GM12875 (cell line): ENCODE results near the gene KATNBL1.
A peak's percentile ranks its signal among the peaks of the same experiment; 100 is the strongest.

Experiments
- H3K4me3 ChIP-seq: one replicate; pipeline ENCODE4 v1.5.1; 2011; ENCODE audit warnings: low read depth, low read length, control low read depth
- CTCF ChIP-seq: IDR thresholded peaks from 2 replicates; pipeline ENCODE4 v1.5.1; 2011; ENCODE audit warnings: low read depth, mild to moderate bottlenecking, control low read depth, inconsistent platforms, low read length, moderate library complexity, borderline replicate concordance; ENCODE audit not compliant: insufficient read depth

KATNBL1 gene

GRCh38 chr15:34223904-34224596 lies 14.2 kb upstream of the KATNBL1 start:
- no peak for TF ChIP-seq CTCF
- peak overlapping the region; percentile 79 for H3K4me3 ChIP-seq

- no peak overlapping the region for H3K4me3 ChIP-seq
- no peak for TF ChIP-seq CTCF
Measured at GRCh38 chr15:34217587-34218225, 7.8 kb upstream of the KATNBL1 start.

- no peak overlapping the region for H3K4me3 ChIP-seq
- no peak for TF ChIP-seq CTCF
Measured at GRCh38 chr15:34216527-34217270, 6.8 kb upstream of the KATNBL1 start.

- H3K4me3 ChIP-seq: no peak overlapping the region
- no peak for TF ChIP-seq CTCF
Measured at GRCh38 chr15:34214135-34214534, 4.2 kb upstream of the KATNBL1 start.

- no peak for TF ChIP-seq CTCF
- no peak overlapping the region for H3K4me3 ChIP-seq
Measured at GRCh38 chr15:34213690-34214089, 3.8 kb upstream of the KATNBL1 start.

- TF ChIP-seq CTCF: no peak
- H3K4me3 ChIP-seq: no peak overlapping the region
Measured at GRCh38 chr15:34206011-34206410, 3.9 kb downstream of the KATNBL1 start.
